Epithelial cell of esophagus (primary cell): ENCODE data around the gene CAMK1D.
A peak's percentile ranks its signal among the peaks of the same experiment; 100 is the strongest.

Source experiments
- DNase-seq: peaks from one replicate; pipeline ENCODE4 v3.0.0; 2010; ENCODE audit warnings: low read depth
- H3K4me3 ChIP-seq: 2 replicates; pipeline ENCODE4 v1.5.1; 2011; ENCODE audit warnings: mild to moderate bottlenecking, low read length, control low read depth
- CTCF ChIP-seq: IDR thresholded peaks from 2 replicates; pipeline ENCODE4 v1.5.1; 2011; ENCODE audit warnings: low read depth, mild to moderate bottlenecking, low read length, control low read depth, inconsistent platforms; ENCODE audit not compliant: insufficient read depth; ENCODE audit errors: missing control alignments

The CAMK1D gene

DNA sequence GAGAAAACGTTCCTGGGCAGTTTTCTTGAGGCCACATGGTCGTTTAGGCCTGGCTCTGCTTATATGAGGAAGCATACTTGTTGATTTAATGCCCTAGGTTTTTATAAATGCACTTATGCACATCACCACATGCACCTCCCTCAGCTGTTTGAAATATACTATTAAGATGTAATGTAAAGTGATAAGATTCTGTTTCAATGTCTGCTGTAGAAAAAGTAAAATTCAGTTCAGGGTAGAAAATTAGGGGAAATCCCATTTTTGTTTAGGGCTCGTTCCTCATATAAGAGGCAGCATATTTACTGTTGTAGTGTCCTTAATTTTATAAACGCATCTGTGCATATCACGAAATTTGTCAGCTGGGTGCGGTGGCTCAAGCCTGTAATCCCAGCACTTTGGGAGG lies 7.8 kb upstream of the CAMK1D start:
- no peak for DNase-seq
- no peak for TF ChIP-seq CTCF
- H3K4me3 ChIP-seq: no peak overlapping the region

DNA sequence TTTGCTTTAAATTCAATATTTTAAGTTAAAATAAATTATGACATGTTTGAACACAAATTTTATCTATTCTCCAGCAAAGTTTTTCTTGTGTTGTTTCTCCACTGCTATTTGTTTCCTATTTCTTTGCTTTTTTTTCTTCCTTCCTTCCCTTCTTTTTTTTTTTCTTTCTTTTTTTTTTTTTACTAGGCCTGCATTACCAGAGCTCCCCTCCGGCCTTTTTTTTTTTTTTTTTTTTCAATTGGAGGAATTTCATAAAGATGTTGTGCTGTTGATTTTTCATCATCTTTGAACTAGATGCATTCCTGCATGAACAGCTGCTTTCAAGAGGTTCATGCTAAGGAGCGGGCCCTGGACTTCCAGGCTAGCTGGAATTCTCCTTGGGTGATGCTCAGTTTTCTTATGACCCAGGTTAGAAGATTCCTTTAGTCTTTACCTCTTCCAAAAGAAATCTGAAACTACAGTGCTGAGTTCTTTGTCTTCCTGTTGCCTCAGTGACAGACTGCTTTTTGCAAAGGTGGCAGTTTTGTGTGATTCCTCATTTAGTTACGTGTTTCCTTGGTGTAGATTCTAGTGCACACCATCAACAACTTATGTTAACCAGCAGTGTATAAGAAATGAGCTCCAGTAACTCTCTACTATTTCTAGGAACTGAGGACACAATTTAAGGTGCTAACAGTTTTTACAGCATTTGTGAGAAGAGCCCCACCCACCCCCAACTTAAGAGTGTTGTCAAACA lies 4.8 kb upstream of the CAMK1D start:
- no peak for DNase-seq
- TF ChIP-seq CTCF: no peak

GRCh38 chr10:12346707-12347106 lies 2.6 kb upstream of the CAMK1D start:
- H3K4me3 ChIP-seq: no peak overlapping the region
- no peak for TF ChIP-seq CTCF

More for the DNA sequence above, 4.8 kb upstream of the CAMK1D start:
- H3K4me3 ChIP-seq: no peak overlapping the region

DNA sequence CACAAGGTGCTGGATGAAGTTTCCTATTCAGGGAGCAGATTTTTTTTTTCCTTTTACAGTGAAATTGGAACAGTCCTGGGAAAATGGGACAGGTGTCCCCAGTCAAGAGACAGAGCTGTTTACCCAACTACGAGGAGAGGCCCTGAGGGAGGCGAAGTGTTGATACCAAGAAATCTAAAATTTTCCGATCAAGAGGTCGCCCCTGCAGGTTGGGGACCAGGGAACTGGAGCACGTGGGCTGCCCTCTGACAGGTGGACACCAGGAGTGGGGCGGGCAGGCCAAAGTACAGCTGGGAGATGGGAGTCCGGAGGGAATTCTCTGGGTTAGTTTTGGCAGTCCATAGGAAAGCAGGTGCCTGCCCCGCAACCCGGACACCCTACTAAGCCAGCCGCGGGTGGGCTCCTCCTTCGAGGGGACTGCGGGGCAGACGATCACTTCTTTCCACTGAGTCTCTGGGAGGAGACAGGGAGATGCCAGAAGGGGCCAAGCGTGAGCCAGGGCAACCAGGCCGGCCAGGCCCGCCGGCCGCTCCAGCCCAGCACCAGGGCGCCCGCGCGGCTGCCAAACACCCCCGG lies 965 bp upstream of the CAMK1D start:
- peak overlapping the region; percentile 62 for H3K4me3 ChIP-seq
- no peak for DNase-seq
- TF ChIP-seq CTCF: no peak

More at GRCh38 chr10:12346707-12347106, 2.6 kb upstream of the CAMK1D start:
- DNase-seq: no peak

DNA sequence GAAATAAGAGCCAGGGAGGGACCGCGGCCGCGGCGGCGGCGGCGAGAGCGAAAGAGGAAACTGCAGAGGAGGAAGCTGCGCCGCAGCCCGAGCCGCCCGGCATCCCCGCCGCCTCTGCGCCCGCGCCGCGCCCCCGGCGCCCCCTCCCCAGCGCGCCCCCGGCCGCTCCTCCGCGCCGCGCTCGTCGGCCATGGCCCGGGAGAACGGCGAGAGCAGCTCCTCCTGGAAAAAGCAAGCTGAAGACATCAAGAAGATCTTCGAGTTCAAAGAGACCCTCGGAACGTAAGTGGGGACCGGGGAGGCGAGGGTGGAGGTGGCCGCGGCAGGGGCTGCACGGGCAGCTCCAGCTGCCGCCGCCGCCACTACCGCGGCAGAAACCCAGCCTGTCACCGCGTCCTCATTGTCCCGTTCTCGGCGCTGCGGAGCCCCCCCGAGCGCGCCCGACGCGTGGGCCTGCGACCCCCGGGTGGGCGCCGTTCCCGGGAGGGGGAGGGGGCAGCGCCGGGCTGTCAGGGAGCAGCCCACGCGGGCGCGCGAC lies 351 bp downstream of the CAMK1D start:
- H3K4me3 ChIP-seq: peak overlapping the region; percentile 62
- no peak for TF ChIP-seq CTCF
- no peak for DNase-seq

- no peak for TF ChIP-seq CTCF
- peak overlapping the region; percentile 62 for H3K4me3 ChIP-seq
- peak; percentile 32 for DNase-seq
These were observed 973 bp downstream of the CAMK1D start for GRCh38 chr10:12350167-12350872.
